ENCODE results near the gene SDR39U1. TPM values are rescaled to one million over a fixed set of nuclear protein-coding genes. Genes with fewer than 3 reads are reported as not detected.
A peak's percentile ranks its signal among the peaks of the same experiment; 100 is the strongest.

SDR39U1 gene
- total RNA-seq, 1 donor from 2014 or later: 34.6 TPM

DNA sequence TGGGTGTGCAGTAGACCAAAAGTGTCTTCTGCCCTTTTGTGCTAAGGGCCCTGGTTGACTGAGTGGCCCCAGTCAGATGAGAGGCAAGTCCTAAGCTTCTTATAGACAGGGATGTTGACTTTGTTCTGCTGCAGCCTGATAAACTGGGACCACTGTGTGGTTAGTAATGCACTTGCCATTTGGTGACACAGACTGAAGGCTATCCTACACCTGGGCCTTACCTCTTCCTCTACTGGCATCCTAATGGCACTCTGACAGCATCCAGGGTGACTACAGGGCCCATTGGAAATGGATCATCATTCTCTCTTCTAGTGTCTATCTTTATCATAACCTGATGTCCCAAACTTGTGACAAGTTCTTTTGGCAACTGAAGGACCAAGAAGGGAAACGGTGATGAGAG lies 3.3 kb downstream of the SDR39U1 start:
- Mint-ChIP-seq H3K9me3 (ENCODE audit: low read depth) (no peaks in the 10 kb centered on the region), H3K27ac (ENCODE audit: unreplicated experiment) (peak overlapping the region; percentile 37), H3K36me3 (ENCODE audit: low read depth) (peaks cover 8% of the 10 kb centered on the region), H3K4me1 (ENCODE audit: low read depth) (peaks cover 38% of the 10 kb centered on the region), H3K27me3 (ENCODE audit: low read depth) (no peaks in the 10 kb centered on the region), H3K4me3 (ENCODE audit: unreplicated experiment) (no peak overlapping the region)
- TF ChIP-seq CTCF (IDR thresholded peaks at IDR 0.05): no peak
- DNase-seq (ENCODE audit: low spot score): no peak

GRCh38 chr14:24438223-24439097 lies 4.1 kb downstream of the SDR39U1 start:
- peak overlapping the region; percentile 52 for H3K27ac Mint-ChIP-seq (ENCODE audit: unreplicated experiment)
- peaks cover 12% of the 10 kb centered on the region for H3K36me3 Mint-ChIP-seq (ENCODE audit: low read depth)
- peaks cover 37% of the 10 kb centered on the region for H3K4me1 Mint-ChIP-seq (ENCODE audit: low read depth)
- no peaks in the 10 kb centered on the region for H3K27me3 Mint-ChIP-seq (ENCODE audit: low read depth)
- no peak for DNase-seq (ENCODE audit: low spot score)
- TF ChIP-seq CTCF (IDR thresholded peaks at IDR 0.05): no peak
- no peaks in the 10 kb centered on the region for H3K9me3 Mint-ChIP-seq (ENCODE audit: low read depth)
- H3K4me3 Mint-ChIP-seq (ENCODE audit: unreplicated experiment): no peak overlapping the region

DNA sequence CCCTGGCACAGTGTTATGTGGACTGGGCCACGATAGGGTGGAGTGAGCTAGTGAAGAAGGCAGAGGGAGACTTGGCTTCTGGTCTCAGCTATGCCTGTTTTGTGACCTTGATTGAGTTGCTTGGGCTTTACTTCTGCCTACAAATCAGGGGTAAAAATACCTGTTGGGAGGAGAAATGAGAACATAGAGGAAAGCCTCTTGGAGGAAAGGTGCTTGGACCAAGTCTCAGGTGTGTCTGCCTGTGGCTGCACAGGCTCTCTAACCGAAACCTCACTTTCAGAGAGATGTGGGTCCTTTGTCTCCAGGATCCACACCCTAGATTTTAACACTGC lies 4.9 kb downstream of the SDR39U1 start:
- no peak for TF ChIP-seq CTCF (IDR thresholded peaks at IDR 0.05)
- DNase-seq (ENCODE audit: low spot score): no peak
- peak overlapping the region; percentile 39 for H3K27ac Mint-ChIP-seq (ENCODE audit: unreplicated experiment)
- peaks cover 19% of the 10 kb centered on the region for H3K36me3 Mint-ChIP-seq (ENCODE audit: low read depth)
- no peak overlapping the region for H3K4me3 Mint-ChIP-seq (ENCODE audit: unreplicated experiment)
- H3K9me3 Mint-ChIP-seq (ENCODE audit: low read depth): no peaks in the 10 kb centered on the region
- no peaks in the 10 kb centered on the region for H3K27me3 Mint-ChIP-seq (ENCODE audit: low read depth)
- H3K4me1 Mint-ChIP-seq (ENCODE audit: low read depth): peaks cover 42% of the 10 kb centered on the region

GRCh38 chr14:24437020-24437735 lies 5.4 kb downstream of the SDR39U1 start:
- H3K4me3 Mint-ChIP-seq (ENCODE audit: unreplicated experiment): no peak overlapping the region
- no peaks in the 10 kb centered on the region for H3K9me3 Mint-ChIP-seq (ENCODE audit: low read depth)
- peak overlapping the region; percentile 39 for H3K27ac Mint-ChIP-seq (ENCODE audit: unreplicated experiment)
- H3K36me3 Mint-ChIP-seq (ENCODE audit: low read depth): peaks cover 19% of the 10 kb centered on the region
- no peak for DNase-seq (ENCODE audit: low spot score)
- TF ChIP-seq CTCF (IDR thresholded peaks at IDR 0.05): peak; percentile 55
- no peaks in the 10 kb centered on the region for H3K27me3 Mint-ChIP-seq (ENCODE audit: low read depth)
- H3K4me1 Mint-ChIP-seq (ENCODE audit: low read depth): peaks cover 44% of the 10 kb centered on the region

DNA sequence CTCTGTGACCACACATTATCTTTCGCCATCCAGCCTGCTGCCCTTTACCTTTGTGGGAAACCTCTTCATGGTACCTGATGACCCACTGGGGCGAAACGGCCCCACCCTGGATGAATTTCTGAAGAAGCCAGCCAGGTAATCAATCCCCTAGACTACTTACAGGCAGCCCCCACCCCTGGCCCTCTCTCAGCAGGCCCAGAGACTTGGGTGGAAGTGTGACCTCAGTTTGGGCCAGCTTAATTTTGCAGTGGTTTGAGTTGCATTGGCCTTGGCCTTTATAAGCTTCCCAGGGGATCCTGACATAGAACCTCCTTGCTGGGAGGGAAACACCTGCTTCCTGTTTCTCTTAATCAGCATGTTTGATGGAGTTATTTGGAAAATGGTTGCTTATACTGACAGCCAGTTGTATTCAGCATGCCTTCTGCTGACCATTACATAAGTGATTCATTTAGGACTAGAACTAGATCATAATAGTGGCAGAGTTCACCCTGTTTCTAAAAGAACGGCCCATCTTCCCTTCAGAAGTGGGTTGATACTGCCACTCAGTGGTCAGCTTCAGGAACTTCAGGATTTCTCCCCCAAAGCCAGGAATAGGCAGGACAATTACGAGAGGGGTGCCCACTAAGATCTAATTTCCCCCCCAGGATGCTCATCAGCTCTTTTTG lies 6.1 kb downstream of the SDR39U1 start:
- no peak for DNase-seq (ENCODE audit: low spot score)
- peak; percentile 92 for TF ChIP-seq CTCF (IDR thresholded peaks at IDR 0.05)
- peaks cover 24% of the 10 kb centered on the region for H3K36me3 Mint-ChIP-seq (ENCODE audit: low read depth)
- no peaks in the 10 kb centered on the region for H3K27me3 Mint-ChIP-seq (ENCODE audit: low read depth)
- H3K4me1 Mint-ChIP-seq (ENCODE audit: low read depth): peaks cover 45% of the 10 kb centered on the region
- H3K4me3 Mint-ChIP-seq (ENCODE audit: unreplicated experiment): no peak overlapping the region
- H3K9me3 Mint-ChIP-seq (ENCODE audit: low read depth): no peaks in the 10 kb centered on the region
- peak overlapping the region; percentile 52 for H3K27ac Mint-ChIP-seq (ENCODE audit: unreplicated experiment)
